ENCODE results near the gene PANK4. TPM values are rescaled to one million over a fixed set of nuclear protein-coding genes. Genes with fewer than 3 reads are reported as not detected.

The PANK4 gene
- total RNA-seq, 1 experiment from 2014 or later: 37.8 TPM

DNA sequence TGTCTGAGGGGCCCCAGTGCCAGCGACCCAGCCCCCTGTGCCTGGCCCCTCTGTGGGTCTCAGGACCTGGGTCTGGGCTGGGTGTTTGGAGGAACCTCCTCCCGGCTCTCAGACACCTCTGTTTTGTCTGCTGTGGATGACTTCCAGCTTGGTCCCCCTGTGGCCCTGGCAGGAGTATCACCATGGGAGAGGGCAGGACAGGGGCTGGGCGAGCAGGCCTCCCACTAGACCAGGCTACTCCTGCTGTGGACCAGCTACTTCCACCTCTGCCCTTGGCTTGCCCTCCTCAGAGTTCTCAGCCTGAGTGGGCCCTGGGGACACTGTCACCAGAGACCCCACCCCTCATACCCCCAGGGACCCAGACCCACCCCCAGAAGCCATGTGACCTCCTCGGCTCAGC lies 28.5 kb downstream of the PANK4 start:
- DNase-seq (ENCODE audit: low spot score): no peak

GRCh38 chr1:2496746-2497145 lies 29.6 kb downstream of the PANK4 start:
- DNase-seq (ENCODE audit: low spot score): no peak

GRCh38 chr1:2496087-2496622 lies 30.2 kb downstream of the PANK4 start:
- DNase-seq (ENCODE audit: low spot score): no peak

GRCh38 chr1:2495546-2495945 lies 30.9 kb downstream of the PANK4 start:
- no peak for DNase-seq (ENCODE audit: low spot score)

- no peak for DNase-seq (ENCODE audit: low spot score)
Measured at GRCh38 chr1:2495026-2495425, 31.4 kb downstream of the PANK4 start.

- DNase-seq (ENCODE audit: low spot score): peak; percentile 63
Measured at GRCh38 chr1:2494323-2494693, 32.1 kb downstream of the PANK4 start.

DNA sequence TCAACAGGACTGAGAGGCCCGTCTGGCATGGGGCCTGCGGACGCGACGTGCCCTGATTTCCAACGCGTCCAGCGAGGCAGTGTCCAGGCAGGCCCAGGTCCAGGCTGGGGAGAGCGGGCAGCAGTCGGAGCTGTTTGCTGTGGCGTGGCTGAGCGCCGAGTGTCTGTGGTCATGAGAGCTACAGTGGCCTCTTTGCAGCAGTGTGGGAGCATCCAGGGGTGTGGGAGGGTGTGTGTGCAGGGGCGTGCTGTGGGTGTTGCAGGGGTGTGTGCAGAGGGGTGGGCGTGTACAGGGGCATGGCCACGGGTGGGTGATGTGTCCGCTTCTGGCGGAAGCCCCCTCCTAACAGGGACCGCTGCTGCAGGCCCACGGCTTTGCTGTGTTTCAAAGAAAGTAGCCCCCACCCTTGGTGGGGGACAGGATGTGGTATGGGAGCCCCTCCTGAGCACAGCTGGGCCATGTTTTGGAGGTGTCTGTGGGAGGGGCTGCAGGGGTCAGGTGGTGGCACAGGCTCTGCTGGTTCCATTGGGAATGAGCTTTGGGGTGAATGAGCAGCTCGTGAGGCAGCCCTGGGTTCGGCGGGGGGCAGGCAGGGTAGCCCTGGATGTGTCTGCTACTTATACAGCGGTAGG lies 32.6 kb downstream of the PANK4 start:
- DNase-seq (ENCODE audit: low spot score): no peak

- no peak for DNase-seq (ENCODE audit: low spot score)
Measured at GRCh38 chr1:2493218-2493617, 33.2 kb downstream of the PANK4 start.

DNA sequence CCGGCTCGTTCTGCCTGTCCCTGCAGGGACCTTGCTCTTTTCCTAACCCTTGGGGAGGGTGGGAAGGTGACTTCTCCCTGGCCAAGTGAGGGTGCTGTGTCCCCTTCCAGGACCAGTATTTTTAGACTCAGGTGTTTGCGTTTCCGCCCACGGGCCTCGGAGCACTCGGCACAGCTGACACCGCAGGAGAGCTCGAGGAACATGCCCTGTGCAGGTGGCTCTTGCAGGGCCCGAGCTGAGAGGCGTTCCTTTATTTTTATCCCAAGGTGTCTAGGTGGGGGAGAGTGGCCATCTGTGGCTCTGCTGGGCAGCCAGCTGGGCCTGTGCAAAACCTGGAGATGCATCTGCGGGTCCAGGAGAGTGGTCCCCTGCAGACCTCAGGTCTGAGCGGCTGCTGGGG lies 34.3 kb downstream of the PANK4 start:
- no peak for DNase-seq (ENCODE audit: low spot score)

DNA sequence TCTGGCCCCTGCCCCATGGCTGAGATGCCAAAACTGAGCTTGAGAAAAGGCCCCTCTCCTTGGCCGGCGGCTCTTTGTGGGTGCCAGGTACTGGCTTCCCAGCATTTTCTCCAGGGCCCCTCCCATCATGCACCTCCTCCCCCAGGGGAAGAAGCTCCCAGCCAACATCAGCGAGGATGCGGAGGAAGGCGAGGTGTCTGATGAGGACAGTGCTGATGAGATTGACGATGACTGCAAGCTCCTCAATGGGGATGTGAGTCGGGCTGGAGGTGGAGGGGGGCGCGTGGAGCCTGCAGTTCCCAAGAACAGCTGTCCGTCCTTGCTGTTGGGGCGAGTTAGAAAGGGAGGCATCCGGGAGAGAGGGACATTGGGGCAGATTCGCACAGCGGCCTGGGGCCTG lies 36.8 kb downstream of the PANK4 start:
- no peak for DNase-seq (ENCODE audit: low spot score)

- DNase-seq (ENCODE audit: low spot score): no peak
Measured at GRCh38 chr1:2488688-2489087, 37.7 kb downstream of the PANK4 start.

DNA sequence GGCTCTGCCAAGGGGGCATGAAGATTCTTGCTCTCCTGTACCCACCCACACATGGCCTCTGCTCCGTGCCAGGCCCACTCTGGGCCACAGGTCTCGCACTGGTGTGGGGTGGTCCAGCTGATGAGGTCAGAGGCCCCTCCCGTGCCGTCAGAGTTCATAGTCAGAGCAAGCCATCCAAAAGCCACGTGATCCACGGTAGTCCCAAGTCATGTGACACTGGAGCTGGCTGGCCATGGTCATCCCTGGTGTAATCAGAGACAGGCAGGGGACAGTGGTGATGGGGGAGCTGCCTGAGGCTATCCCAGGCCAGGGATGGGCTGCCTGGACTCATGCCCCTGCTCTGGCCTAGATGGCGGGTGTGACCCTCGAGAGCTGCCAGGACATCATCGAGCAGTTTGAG lies 39.8 kb downstream of the PANK4 start:
- no peak for DNase-seq (ENCODE audit: low spot score)

- DNase-seq (ENCODE audit: low spot score): no peak
Measured at GRCh38 chr1:2486041-2486440, 40.4 kb downstream of the PANK4 start.

GRCh38 chr1:2483970-2484369 lies 42.4 kb downstream of the PANK4 start:
- no peak for DNase-seq (ENCODE audit: low spot score)

- no peak for DNase-seq (ENCODE audit: low spot score)
Measured at GRCh38 chr1:2483026-2483425, 43.4 kb downstream of the PANK4 start.

DNA sequence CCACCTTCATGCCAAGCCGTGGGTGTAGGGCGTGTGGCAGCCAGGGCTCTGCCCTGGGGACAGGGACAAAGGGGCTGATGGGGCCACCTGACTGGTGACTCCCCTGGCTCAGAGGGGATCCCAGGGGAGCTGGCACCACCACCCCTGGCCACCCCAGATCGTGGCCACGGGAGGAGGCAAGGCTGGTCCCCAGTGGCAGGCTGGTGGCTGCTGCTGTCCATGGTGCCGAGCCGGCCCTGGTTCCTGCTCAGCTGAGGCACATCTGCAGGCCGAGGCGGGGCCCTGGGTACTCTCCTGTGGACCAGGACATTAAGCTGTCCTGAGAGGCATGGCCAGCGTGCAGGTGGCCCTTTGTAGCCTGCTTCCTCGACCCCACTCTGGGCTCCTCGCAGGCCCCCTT lies 43.8 kb downstream of the PANK4 start:
- DNase-seq (ENCODE audit: low spot score): no peak

GRCh38 chr1:2481885-2482284 lies 44.5 kb downstream of the PANK4 start:
- no peak for DNase-seq (ENCODE audit: low spot score)

GRCh38 chr1:2480986-2481364 lies 45.4 kb downstream of the PANK4 start:
- no peak for DNase-seq (ENCODE audit: low spot score)

DNA sequence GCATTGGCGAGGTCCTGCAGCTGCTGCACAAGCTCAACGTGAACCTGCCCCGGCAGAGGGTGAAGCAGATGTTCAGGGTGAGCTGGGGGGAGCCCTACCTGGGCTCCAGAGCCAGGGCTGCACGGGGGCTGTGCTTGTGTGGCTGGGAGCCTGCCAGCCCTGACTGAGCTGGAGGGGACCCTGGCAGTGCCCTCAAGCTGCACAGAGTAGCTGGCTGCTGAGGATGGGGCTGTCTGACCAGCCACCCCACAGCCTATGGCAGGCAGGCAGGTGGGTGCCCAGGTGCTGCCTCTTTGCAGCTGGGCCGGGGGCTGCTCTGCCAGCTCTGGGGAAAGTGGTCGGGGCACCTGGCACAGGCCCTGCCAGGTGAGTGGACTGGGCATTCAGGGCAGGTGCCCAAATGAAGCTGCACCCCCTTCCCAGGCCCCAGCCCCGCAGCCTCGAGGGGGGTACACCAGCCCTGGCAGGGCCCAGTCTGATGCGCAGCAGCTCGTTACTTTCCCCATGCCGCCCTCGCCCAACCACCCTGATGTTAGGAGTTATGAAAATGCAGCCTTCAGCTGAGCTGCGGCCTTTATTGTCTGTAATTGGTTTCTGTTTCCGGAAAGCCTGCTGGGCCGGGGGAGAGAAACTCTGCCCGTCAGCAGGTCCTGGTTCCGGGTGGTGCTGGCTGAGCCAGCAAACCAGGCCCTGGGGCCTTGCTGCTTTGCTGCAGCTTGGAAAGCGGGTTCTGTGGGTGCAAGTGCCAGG lies 46.0 kb downstream of the PANK4 start:
- no peak for DNase-seq (ENCODE audit: low spot score)

DNA sequence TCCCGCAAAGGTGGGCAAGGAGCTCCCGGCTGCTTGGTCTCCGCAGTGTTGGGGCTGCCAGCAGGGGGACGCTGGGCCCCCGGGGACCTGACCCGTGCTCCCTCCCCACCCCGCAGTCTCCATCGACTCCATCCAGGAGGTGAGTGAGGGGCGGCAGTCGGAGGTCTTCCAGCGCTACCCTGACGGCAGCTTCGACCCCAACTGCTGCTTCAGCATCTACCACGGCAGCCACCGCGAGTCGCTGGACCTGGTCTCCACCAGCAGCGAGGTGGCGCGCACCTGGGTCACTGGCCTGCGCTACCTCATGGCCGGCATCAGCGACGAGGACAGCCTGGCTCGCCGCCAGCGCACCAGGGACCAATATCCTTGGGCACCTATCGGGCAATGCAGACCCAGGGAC lies 46.8 kb downstream of the PANK4 start:
- no peak for DNase-seq (ENCODE audit: low spot score)

GRCh38 chr1:2479186-2479585 lies 47.2 kb downstream of the PANK4 start:
- no peak for DNase-seq (ENCODE audit: low spot score)

DNA sequence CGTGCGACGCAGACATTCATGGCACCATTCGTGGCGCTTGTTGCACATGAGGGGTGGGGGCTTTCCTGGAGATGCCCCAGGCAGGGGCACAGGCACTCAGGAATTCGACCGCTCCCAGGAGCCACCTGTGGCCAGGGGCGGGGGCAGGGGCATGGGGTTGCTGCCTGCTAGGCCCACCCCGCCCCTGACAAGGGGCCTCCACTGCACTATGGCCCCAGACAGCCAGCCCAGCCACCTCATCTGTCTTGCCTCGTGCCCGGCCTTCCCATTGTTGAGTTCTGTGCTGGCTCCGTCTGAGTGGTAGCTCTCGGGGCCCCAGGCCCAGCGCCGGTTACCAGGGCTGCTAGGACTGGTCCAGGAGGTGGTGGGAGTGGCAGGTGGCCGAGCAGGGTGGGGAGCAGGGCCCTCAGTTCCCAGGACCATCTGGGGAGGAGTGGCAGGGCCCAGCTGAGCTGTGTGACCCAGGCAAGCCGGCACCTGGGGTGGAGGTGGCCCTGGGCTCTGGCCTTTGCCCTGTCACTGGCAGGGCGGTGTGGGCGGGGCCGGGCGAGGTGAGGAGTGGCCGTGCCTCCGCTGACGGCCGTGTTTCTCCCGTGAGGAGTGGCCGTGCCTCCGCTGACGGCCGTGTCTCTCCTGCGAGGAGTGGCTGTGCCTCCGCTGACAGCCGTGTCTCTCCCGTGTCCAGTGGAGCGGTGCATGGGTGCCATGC lies 48.5 kb downstream of the PANK4 start:
- no peak for DNase-seq (ENCODE audit: low spot score)

- no peak for DNase-seq (ENCODE audit: low spot score)
Measured at GRCh38 chr1:2477309-2477708, 49.1 kb downstream of the PANK4 start.

All from HT-29 (cell line).